ENCODE measurements around the gene DENND11. TPM values are rescaled to one million over a fixed set of nuclear protein-coding genes. Genes with fewer than 3 reads are reported as not detected.
A peak's percentile ranks its signal among the peaks of the same experiment; 100 is the strongest.

The DENND11 gene
- total RNA-seq, 1 donor from 2014 or later: 32.0 TPM

- peaks cover 25% of the 10 kb centered on the region for H3K4me1 Mint-ChIP-seq (ENCODE audit: low read depth)
- H3K27me3 Mint-ChIP-seq (ENCODE audit: low read depth): no peaks in the 10 kb centered on the region
- no peak overlapping the region for H3K27ac Mint-ChIP-seq
- DNase-seq (ENCODE audit: low spot score): no peak
- peaks cover 48% of the 10 kb centered on the region for H3K36me3 Mint-ChIP-seq (ENCODE audit: low read depth)
- intact Hi-C loops (cut with micrococcal nuclease): no loop called here
- H3K4me3 Mint-ChIP-seq (ENCODE audit: low read depth): no peak overlapping the region
- H3K9me3 Mint-ChIP-seq: no peaks in the 10 kb centered on the region
Observed at GRCh38 chr7:141671705-141672496, 30.1 kb downstream of the DENND11 start.

- Mint-ChIP-seq H3K9me3 (no peaks in the 10 kb centered on the region), H3K4me3 (ENCODE audit: low read depth) (no peak overlapping the region), H3K36me3 (ENCODE audit: low read depth) (peaks cover 46% of the 10 kb centered on the region), H3K4me1 (ENCODE audit: low read depth) (peaks cover 3% of the 10 kb centered on the region), H3K27ac (peak overlapping the region; percentile 9), H3K27me3 (ENCODE audit: low read depth) (no peaks in the 10 kb centered on the region)
- DNase-seq (ENCODE audit: low spot score): no peak
- intact Hi-C loops (cut with micrococcal nuclease): no loop called here
Observed at GRCh38 chr7:141668853-141669252, 33.1 kb downstream of the DENND11 start.

DNA sequence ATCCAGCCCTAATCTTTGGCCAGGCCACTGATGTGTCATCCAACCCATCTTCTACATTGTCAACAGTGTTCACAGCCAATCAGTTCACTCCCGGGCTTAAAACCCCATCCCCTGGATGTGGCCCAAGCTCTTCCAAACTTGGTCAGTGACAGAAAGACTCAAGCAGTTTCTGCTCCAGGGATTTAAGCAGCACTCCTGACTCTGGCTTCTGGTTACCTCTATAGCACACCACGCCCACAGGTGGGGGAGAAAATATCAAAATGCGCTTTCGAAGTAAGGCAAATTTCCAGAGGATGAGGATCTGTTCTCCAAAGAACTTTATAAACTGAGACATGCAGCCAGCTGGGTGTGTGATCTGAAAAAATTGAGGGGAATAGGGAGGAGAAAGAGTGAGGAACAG is 35.9 kb downstream of the DENND11 start:
- Mint-ChIP-seq H3K36me3 (ENCODE audit: low read depth) (peaks cover 49% of the 10 kb centered on the region), H3K9me3 (no peaks in the 10 kb centered on the region), H3K4me3 (ENCODE audit: low read depth) (no peak overlapping the region), H3K27ac (peak overlapping the region; percentile 31), H3K4me1 (ENCODE audit: low read depth) (peaks cover 17% of the 10 kb centered on the region), H3K27me3 (ENCODE audit: low read depth) (no peaks in the 10 kb centered on the region)
- no peak for DNase-seq (ENCODE audit: low spot score)
- intact Hi-C loops (cut with micrococcal nuclease): no loop called here

- no peak for DNase-seq (ENCODE audit: low spot score)
- H3K27ac Mint-ChIP-seq: peak overlapping the region; percentile 31
- H3K9me3 Mint-ChIP-seq: no peaks in the 10 kb centered on the region
- H3K27me3 Mint-ChIP-seq (ENCODE audit: low read depth): no peaks in the 10 kb centered on the region
- intact Hi-C loops (cut with micrococcal nuclease): no loop called here
- peaks cover 50% of the 10 kb centered on the region for H3K36me3 Mint-ChIP-seq (ENCODE audit: low read depth)
- no peak overlapping the region for H3K4me3 Mint-ChIP-seq (ENCODE audit: low read depth)
- peaks cover 19% of the 10 kb centered on the region for H3K4me1 Mint-ChIP-seq (ENCODE audit: low read depth)
Observed at GRCh38 chr7:141665208-141666035, 36.5 kb downstream of the DENND11 start.

DNA sequence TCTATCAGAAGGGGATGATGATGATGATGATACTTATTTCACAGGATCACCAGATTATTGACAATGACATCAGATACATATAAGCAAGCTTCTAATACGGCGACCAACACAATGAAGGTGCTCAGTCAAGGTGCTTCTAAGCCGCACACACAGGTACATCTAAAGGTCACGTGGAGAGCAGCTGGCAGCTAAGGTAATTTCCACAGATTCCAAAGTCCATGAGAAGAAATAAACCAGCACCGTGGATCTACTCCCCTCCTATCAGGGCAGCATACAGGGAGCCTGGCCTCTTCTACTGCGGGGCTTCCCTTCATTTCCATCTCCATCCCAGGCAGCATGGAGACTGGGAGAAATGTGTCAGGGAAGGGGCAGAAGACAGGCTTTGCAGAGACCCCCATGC is 37.5 kb downstream of the DENND11 start:
- Mint-ChIP-seq H3K4me3 (ENCODE audit: low read depth) (no peak overlapping the region), H3K4me1 (ENCODE audit: low read depth) (peaks cover 20% of the 10 kb centered on the region), H3K27me3 (ENCODE audit: low read depth) (no peaks in the 10 kb centered on the region), H3K9me3 (no peaks in the 10 kb centered on the region), H3K36me3 (ENCODE audit: low read depth) (peaks cover 56% of the 10 kb centered on the region), H3K27ac (no peak overlapping the region)
- no peak for DNase-seq (ENCODE audit: low spot score)
- intact Hi-C loops (cut with micrococcal nuclease): loop anchor here (5.0 kb wide), 1 partner anchor 38 kb away; the partner anchor contains the start of gene DENND11

DNA sequence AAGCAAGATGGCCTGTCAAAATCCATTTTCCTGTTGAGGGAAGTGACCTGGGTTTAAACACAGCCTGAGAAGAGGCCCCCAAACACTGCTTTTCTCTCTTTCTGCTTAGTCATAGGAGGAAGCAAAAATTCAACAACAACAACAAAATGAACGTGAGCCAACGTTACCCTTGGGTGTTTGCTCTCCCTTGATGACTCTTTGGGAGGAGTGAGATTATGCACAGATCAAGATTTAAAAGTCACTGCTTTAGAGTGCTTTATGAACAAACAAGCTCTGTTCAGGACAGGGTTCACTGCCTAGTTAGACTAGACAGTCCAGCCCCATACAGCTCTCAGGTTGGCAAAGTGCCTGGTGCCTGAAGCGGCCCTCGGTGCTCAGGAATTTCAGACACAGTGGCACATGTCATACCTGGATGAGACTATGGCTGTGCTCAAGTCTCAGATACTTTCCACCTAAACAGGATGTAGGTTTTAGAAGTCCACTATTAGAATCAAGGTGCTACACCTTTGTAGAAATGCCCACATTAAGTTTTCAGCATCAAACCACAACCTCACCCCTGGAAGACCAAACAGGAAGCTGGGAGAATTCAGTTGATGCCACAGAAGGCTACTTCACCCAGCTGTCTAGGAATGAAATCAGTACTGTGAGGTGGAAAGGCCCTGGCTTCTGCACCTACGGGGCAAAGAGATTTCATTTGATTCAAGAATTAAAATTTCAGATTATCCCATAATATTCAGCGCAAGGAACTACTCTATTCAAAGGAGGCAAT is 38.7 kb downstream of the DENND11 start:
- Mint-ChIP-seq H3K36me3 (ENCODE audit: low read depth) (peaks cover 62% of the 10 kb centered on the region), H3K27ac (peak overlapping the region; percentile 63), H3K4me1 (ENCODE audit: low read depth) (peaks cover 20% of the 10 kb centered on the region), H3K27me3 (ENCODE audit: low read depth) (no peaks in the 10 kb centered on the region), H3K9me3 (no peaks in the 10 kb centered on the region), H3K4me3 (ENCODE audit: low read depth) (no peak overlapping the region)
- intact Hi-C loops (cut with micrococcal nuclease): loop anchor here (5.0 kb wide), 1 partner anchor 39 kb away; the partner anchor contains the start of gene DENND11
- no peak for DNase-seq (ENCODE audit: low spot score)

GRCh38 chr7:141660259-141660658 is 41.7 kb downstream of the DENND11 start:
- DNase-seq (ENCODE audit: low spot score): no peak
- peaks cover 69% of the 10 kb centered on the region for H3K36me3 Mint-ChIP-seq (ENCODE audit: low read depth)
- H3K9me3 Mint-ChIP-seq: no peaks in the 10 kb centered on the region
- no peak overlapping the region for H3K4me3 Mint-ChIP-seq (ENCODE audit: low read depth)
- no peak overlapping the region for H3K27ac Mint-ChIP-seq
- H3K4me1 Mint-ChIP-seq (ENCODE audit: low read depth): peaks cover 17% of the 10 kb centered on the region
- H3K27me3 Mint-ChIP-seq (ENCODE audit: low read depth): no peaks in the 10 kb centered on the region
- intact Hi-C loops (cut with micrococcal nuclease): loop anchor here (5.0 kb wide), 1 partner anchor 42 kb away; the partner anchor contains the start of gene DENND11

GRCh38 chr7:141659501-141659900 is 42.5 kb downstream of the DENND11 start:
- no peaks in the 10 kb centered on the region for H3K9me3 Mint-ChIP-seq
- H3K27ac Mint-ChIP-seq: no peak overlapping the region
- H3K36me3 Mint-ChIP-seq (ENCODE audit: low read depth): peaks cover 76% of the 10 kb centered on the region
- no peak for DNase-seq (ENCODE audit: low spot score)
- no peak overlapping the region for H3K4me3 Mint-ChIP-seq (ENCODE audit: low read depth)
- peaks cover 20% of the 10 kb centered on the region for H3K4me1 Mint-ChIP-seq (ENCODE audit: low read depth)
- no peaks in the 10 kb centered on the region for H3K27me3 Mint-ChIP-seq (ENCODE audit: low read depth)
- intact Hi-C loops (cut with micrococcal nuclease): loop anchor here (10.0 kb wide), 1 partner anchor 645 kb away; the partner anchor contains the start of gene MRPS33

DNA sequence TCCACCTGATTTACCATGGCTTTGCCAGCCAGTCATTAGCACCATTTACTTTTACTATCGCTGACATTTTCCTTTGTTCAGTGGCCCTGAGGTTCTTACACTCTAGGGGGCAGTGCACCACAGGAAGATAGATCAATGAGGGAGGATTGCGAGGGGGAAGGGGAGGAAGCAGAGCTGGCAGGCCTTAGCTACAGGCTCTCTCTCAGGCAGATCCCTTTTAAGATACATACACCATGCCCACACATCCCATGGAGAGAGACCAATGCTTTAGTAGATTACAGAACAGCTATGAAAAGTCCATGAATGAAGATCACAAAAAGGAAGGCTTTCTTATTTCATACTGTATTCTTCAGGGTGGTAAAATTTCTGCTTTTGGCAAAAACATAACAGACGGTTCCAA is 47.4 kb downstream of the DENND11 start:
- Mint-ChIP-seq H3K9me3 (no peaks in the 10 kb centered on the region), H3K27me3 (ENCODE audit: low read depth) (no peaks in the 10 kb centered on the region), H3K4me3 (ENCODE audit: low read depth) (no peak overlapping the region), H3K36me3 (ENCODE audit: low read depth) (peaks cover 74% of the 10 kb centered on the region), H3K4me1 (ENCODE audit: low read depth) (peaks cover 6% of the 10 kb centered on the region), H3K27ac (peak overlapping the region; percentile 51)
- intact Hi-C loops (cut with micrococcal nuclease): loop anchor here (1.0 to 10.0 kb wide), 3 partner anchors 84 to 640 kb away; partner anchors contain the start of genes MRPS33 and SSBP1
- DNase-seq (ENCODE audit: low spot score): peak; percentile 40

DNA sequence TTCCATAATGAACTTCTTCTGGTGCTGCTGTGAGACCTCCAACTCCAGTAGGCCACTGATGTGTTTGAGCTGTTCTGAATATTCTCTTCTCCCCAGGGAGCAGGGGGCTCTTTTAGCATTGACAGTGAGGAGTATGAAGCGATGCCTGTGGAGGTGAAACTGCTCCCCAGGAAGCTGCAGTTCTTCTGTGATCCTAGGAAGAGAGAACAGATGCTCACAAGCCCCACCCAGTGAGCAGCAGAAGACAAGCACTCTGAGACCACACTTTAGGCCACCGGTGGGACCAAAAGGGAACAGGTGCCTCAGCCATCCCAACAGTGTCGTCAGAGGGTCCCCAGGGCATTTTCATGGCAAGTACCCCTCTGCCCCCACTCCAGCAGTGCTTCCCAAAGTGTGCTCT is 49.3 kb downstream of the DENND11 start:
- intact Hi-C loops (cut with micrococcal nuclease): loop anchor here (5.0 to 10.0 kb wide), 2 partner anchors 135 to 638 kb away; partner anchors contain the start of gene MRPS33
- H3K9me3 Mint-ChIP-seq: no peaks in the 10 kb centered on the region
- no peaks in the 10 kb centered on the region for H3K27me3 Mint-ChIP-seq (ENCODE audit: low read depth)
- no peak overlapping the region for H3K27ac Mint-ChIP-seq
- DNase-seq (ENCODE audit: low spot score): no peak
- peaks cover 6% of the 10 kb centered on the region for H3K4me1 Mint-ChIP-seq (ENCODE audit: low read depth)
- no peak overlapping the region for H3K4me3 Mint-ChIP-seq (ENCODE audit: low read depth)
- peaks cover 79% of the 10 kb centered on the region for H3K36me3 Mint-ChIP-seq (ENCODE audit: low read depth)

Data from activated T-helper 2 cell treated with anti-CD3 and anti-CD28 coated beads, Interferon-gamma antibody, Interleukin-2, Interleukin-4, amounts not matched to agents 10 μg/mL and 5 μg/mL and 100 μg/mL, durations not matched to agents 14 hours and 24 hours and 36 hours (primary cell).